Measurements from ENCODE around the gene ITGB7.

Gene ITGB7

DNA sequence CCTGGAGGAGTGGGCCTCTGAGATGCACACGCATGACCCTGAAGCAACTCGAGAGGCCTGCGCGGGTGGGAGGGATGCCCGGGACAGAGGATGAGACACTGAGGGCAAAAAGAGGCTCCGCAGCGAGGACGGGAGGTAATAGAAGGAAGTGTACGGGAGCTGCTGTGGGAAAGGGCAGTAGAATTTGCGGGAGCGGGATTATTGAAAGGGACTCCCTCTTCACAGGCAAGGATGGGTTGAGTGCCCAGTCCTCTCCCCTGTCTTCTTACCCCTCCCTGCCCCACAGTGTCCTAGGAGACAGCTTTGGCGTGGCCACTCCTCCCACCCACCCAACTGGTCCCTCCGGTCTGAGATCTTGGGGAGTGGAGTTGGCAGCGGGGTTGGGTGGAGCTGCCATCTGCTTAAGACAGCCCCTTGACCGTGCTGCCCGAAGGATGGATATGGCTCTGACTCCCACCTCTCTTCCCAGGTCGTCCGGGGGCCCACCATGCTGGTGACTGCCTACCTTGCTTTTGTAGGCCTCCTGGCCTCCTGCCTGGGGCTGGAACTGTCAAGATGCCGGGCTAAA is 45.4 kb upstream of the ITGB7 start:
- peak overlapping the region; percentile 99 for H3K14ac ChIP-seq (ENCODE audit: low read length)
- H3K4me1 ChIP-seq (ENCODE audit: control insufficient read depth in 2 of 2, insufficient read depth in 1 of 2, low read depth in 1 of 2, low read length in 2 of 2) = peaks cover 12% of the 10 kb centered on the region in 2 donors
- H4K91ac ChIP-seq (ENCODE audit: low read depth, low read length, poor library complexity) = no peak overlapping the region
- H2BK5ac ChIP-seq (ENCODE audit: low read length) = peak overlapping the region; percentile 75
- H3K9ac ChIP-seq (ENCODE audit: low read depth, low read length, poor library complexity) = peak overlapping the region; percentile 98
- peak overlapping the region; percentile 76 for H3K4ac ChIP-seq (ENCODE audit: low read length)
- peak overlapping the region; percentile 90 for H2AFZ ChIP-seq (ENCODE audit: low read length)
- H3K27me3 ChIP-seq (ENCODE audit: control insufficient read depth in 3 of 3, insufficient read depth in 3 of 3, low read depth in 1 of 3, low read length in 3 of 3) = peaks cover 0 to 2% (median 0%) of the 10 kb centered on the region in 3 experiments
- H3K36me3 ChIP-seq (replicated peaks in 1 of 2; ENCODE audit: control insufficient read depth in 2 of 2, insufficient read depth in 2 of 2, low read length in 2 of 2) = peaks cover 8 to 9% of the 10 kb centered on the region in 2 donors
- H4K8ac ChIP-seq (ENCODE audit: low read depth, low read length) = peak overlapping the region; percentile 93
- peak overlapping the region; percentile 91 for H3K18ac ChIP-seq (ENCODE audit: low read length)
- peak overlapping the region; percentile 77 to 93 for H3K4me3 ChIP-seq (ENCODE audit: low read length in 2 of 2)
- peak overlapping the region; percentile 55 for H2BK15ac ChIP-seq (ENCODE audit: low read length)
- H2BK12ac ChIP-seq (ENCODE audit: low read length) = no peak overlapping the region
- H3K9me3 ChIP-seq (replicated peaks in 1 of 2; ENCODE audit: control insufficient read depth in 2 of 2, insufficient read depth in 1 of 2, low read depth in 1 of 2, low read length in 2 of 2) = no peaks in the 10 kb centered on the region
- peak overlapping the region; percentile 43 for H3K27ac ChIP-seq (replicated peaks; ENCODE audit: low read length)
- H3K4me2 ChIP-seq (ENCODE audit: insufficient read depth, low read length, poor library complexity, severe bottlenecking) = peak overlapping the region; percentile 91
- no peak for DNase-seq (ENCODE audit: low spot score)
- H3K23ac ChIP-seq (ENCODE audit: low read depth, low read length, poor library complexity) = peak overlapping the region; percentile 97
- H2AK5ac ChIP-seq (ENCODE audit: low read depth, low read length) = peak overlapping the region; percentile 63
- peak overlapping the region; percentile 41 for H2BK120ac ChIP-seq (ENCODE audit: low read depth, low read length)
- peaks cover 7% of the 10 kb centered on the region for H3K79me1 ChIP-seq (ENCODE audit: low read depth, low read length)
- no CpG with 5 or more reads among the region's 19 CpGs for WGBS, 2 donors (ENCODE audit: extremely low coverage in 2 of 2, insufficient read length in 2 of 2, insufficient replicate concordance in 1 of 2)

DNA sequence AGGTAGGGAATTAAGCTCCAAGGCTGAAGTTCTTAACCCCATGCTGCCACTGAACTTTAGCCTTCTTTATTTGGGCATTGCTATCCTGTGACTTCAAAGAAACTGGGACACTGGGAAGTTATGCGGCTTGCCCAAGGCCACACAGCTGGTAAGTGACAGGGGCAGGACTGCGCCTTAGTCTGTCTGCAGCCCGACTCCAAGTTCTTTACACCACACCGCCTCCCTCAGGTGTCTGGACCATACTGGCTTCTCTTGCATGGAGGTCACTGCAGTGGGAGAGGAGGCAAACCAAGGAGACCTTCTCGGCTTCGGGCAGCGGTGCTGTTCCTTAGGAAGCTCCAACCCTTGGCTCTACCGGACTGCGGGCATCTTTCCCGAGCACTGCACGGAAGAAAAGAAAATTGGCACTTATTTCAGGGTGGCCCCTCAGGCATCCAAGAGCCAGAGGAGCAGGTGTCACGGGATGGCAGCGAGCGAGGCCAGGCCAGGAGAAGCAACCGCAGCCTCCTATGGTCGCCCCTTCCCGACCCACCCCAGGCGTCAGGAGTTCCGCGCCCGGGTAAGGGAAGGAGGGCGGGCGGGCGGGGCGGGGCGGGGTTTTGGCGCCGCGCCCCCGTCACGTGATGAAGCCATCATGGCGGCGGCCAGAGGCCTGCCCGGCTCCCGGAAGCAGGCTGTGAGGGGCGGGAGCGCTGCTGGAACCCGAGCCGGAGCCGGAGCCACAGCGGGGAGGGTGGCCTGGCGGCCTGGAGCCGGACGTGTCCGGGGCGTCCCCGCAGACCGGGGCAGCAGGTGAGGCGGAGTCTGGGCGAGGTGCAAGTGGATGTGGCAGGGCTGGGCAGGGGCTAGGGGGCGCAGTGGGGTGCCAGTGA is 44.7 kb upstream of the ITGB7 start:
- H2BK15ac ChIP-seq (ENCODE audit: low read length) = no peak overlapping the region
- H2AK5ac ChIP-seq (ENCODE audit: low read depth, low read length) = peak overlapping the region; percentile 63
- peaks cover 8 to 9% of the 10 kb centered on the region in 2 donors for H3K36me3 ChIP-seq (replicated peaks in 1 of 2; ENCODE audit: control insufficient read depth in 2 of 2, insufficient read depth in 2 of 2, low read length in 2 of 2)
- peaks cover 12% of the 10 kb centered on the region in 2 donors for H3K4me1 ChIP-seq (ENCODE audit: control insufficient read depth in 2 of 2, insufficient read depth in 1 of 2, low read depth in 1 of 2, low read length in 2 of 2)
- H3K18ac ChIP-seq (ENCODE audit: low read length) = peak overlapping the region; percentile 91
- H3K14ac ChIP-seq (ENCODE audit: low read length) = peak overlapping the region; percentile 99
- peak overlapping the region; percentile 97 for H3K23ac ChIP-seq (ENCODE audit: low read depth, low read length, poor library complexity)
- peak overlapping the region; percentile 77 to 93 for H3K4me3 ChIP-seq (ENCODE audit: low read length in 2 of 2)
- H2BK12ac ChIP-seq (ENCODE audit: low read length) = no peak overlapping the region
- no peak overlapping the region for H2BK120ac ChIP-seq (ENCODE audit: low read depth, low read length)
- peak overlapping the region; percentile 91 for H3K4me2 ChIP-seq (ENCODE audit: insufficient read depth, low read length, poor library complexity, severe bottlenecking)
- H3K9me3 ChIP-seq (replicated peaks in 1 of 2; ENCODE audit: control insufficient read depth in 2 of 2, insufficient read depth in 1 of 2, low read depth in 1 of 2, low read length in 2 of 2) = no peaks in the 10 kb centered on the region
- H4K91ac ChIP-seq (ENCODE audit: low read depth, low read length, poor library complexity) = no peak overlapping the region
- peak overlapping the region; percentile 93 for H4K8ac ChIP-seq (ENCODE audit: low read depth, low read length)
- H2AFZ ChIP-seq (ENCODE audit: low read length) = peak overlapping the region; percentile 90
- H3K4ac ChIP-seq (ENCODE audit: low read length) = no peak overlapping the region
- H3K27me3 ChIP-seq (ENCODE audit: control insufficient read depth in 3 of 3, insufficient read depth in 3 of 3, low read depth in 1 of 3, low read length in 3 of 3) = peaks cover 0 to 2% (median 0%) of the 10 kb centered on the region in 3 experiments
- H3K79me1 ChIP-seq (ENCODE audit: low read depth, low read length) = peaks cover 7% of the 10 kb centered on the region
- WGBS, 2 donors (ENCODE audit: extremely low coverage in 2 of 2, insufficient read length in 2 of 2, insufficient replicate concordance in 1 of 2) = no CpG with 5 or more reads among the region's 51 CpGs
- H3K27ac ChIP-seq (replicated peaks; ENCODE audit: low read length) = peak overlapping the region; percentile 43
- DNase-seq (ENCODE audit: low spot score) = peak; percentile 75
- H2BK5ac ChIP-seq (ENCODE audit: low read length) = peak overlapping the region; percentile 75
- peak overlapping the region; percentile 98 for H3K9ac ChIP-seq (ENCODE audit: low read depth, low read length, poor library complexity)

DNA sequence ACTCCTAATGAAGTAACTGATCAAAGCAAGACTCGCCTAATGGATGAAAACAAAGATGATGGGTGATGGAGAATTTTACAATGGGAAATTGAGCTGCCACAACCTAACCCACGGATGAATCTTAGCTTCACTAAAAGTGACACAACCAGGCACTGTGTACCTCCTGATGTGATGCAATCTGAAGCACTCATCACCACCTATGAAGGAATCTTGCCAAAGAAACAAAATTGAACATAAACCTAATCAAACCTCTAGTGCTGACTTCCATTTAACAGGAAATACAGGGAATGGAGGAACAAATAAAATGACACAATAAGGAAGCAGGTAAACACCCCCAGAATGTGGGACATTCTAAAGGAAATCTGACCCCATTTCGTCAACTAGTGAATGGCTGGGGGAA is 38.2 kb upstream of the ITGB7 start:
- Histone ChIP-seq H2AFZ (ENCODE audit: low read length) (no peak overlapping the region), H3K36me3 (replicated peaks in 1 of 2; ENCODE audit: control insufficient read depth in 2 of 2, insufficient read depth in 2 of 2, low read length in 2 of 2) (no peaks in the 10 kb centered on the region), H3K14ac (ENCODE audit: low read length) (no peak overlapping the region), H2BK12ac (ENCODE audit: low read length) (no peak overlapping the region), H3K79me1 (ENCODE audit: low read depth, low read length) (no peaks in the 10 kb centered on the region), H3K4me3 (ENCODE audit: low read length in 2 of 2) (no peak overlapping the region), H3K27ac (replicated peaks; ENCODE audit: low read length) (no peak overlapping the region), H3K9me3 (replicated peaks in 1 of 2; ENCODE audit: control insufficient read depth in 2 of 2, insufficient read depth in 1 of 2, low read depth in 1 of 2, low read length in 2 of 2) (no peaks in the 10 kb centered on the region), H2BK15ac (ENCODE audit: low read length) (no peak overlapping the region), H3K23ac (ENCODE audit: low read depth, low read length, poor library complexity) (no peak overlapping the region), H2AK5ac (ENCODE audit: low read depth, low read length) (no peak overlapping the region), H4K8ac (ENCODE audit: low read depth, low read length) (no peak overlapping the region), H3K27me3 (ENCODE audit: control insufficient read depth in 3 of 3, insufficient read depth in 3 of 3, low read depth in 1 of 3, low read length in 3 of 3) (peaks cover 0 to 5% (median 0%) of the 10 kb centered on the region in 3 experiments), H3K4me2 (ENCODE audit: insufficient read depth, low read length, poor library complexity, severe bottlenecking) (no peak overlapping the region), H3K18ac (ENCODE audit: low read length) (no peak overlapping the region), H2BK5ac (ENCODE audit: low read length) (no peak overlapping the region), H3K4me1 (ENCODE audit: control insufficient read depth in 2 of 2, insufficient read depth in 1 of 2, low read depth in 1 of 2, low read length in 2 of 2) (peaks cover 11% of the 10 kb centered on the region in 2 donors), H3K4ac (ENCODE audit: low read length) (no peak overlapping the region), H2BK120ac (ENCODE audit: low read depth, low read length) (no peak overlapping the region), H4K91ac (ENCODE audit: low read depth, low read length, poor library complexity) (no peak overlapping the region), H3K9ac (ENCODE audit: low read depth, low read length, poor library complexity) (no peak overlapping the region)
- DNase-seq (ENCODE audit: low spot score) = no peak
- WGBS, 2 donors (ENCODE audit: extremely low coverage in 2 of 2, insufficient read length in 2 of 2, insufficient replicate concordance in 1 of 2) = no CpG with 5 or more reads among the region's 3 CpGs

DNA sequence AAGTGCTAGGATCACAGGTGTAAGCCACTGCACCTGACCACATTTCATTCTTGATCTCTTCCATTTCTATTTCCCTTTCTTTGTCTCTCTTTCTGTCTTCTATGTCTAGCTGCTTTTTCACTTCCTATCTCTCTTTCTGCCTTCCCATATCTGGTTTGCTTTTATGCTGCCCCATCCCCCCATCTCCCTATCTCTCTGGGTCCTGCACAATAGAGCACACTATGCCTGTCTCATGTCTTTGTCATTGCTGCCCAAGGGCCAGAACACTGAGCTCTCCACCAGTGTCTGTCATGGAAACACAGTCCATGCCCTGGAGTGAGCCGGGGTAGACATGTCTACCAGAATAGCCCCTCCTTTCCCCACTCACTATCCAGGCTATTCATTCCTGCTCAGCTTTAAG is 37.3 kb upstream of the ITGB7 start:
- Histone ChIP-seq H2BK120ac (ENCODE audit: low read depth, low read length) (no peak overlapping the region), H3K36me3 (replicated peaks in 1 of 2; ENCODE audit: control insufficient read depth in 2 of 2, insufficient read depth in 2 of 2, low read length in 2 of 2) (no peaks in the 10 kb centered on the region), H2BK12ac (ENCODE audit: low read length) (no peak overlapping the region), H3K27me3 (ENCODE audit: control insufficient read depth in 3 of 3, insufficient read depth in 3 of 3, low read depth in 1 of 3, low read length in 3 of 3) (peaks cover 0 to 8% (median 0%) of the 10 kb centered on the region in 3 experiments), H2AK5ac (ENCODE audit: low read depth, low read length) (no peak overlapping the region), H3K4me3 (ENCODE audit: low read length in 2 of 2) (no peak overlapping the region), H3K18ac (ENCODE audit: low read length) (no peak overlapping the region), H3K4me1 (ENCODE audit: control insufficient read depth in 2 of 2, insufficient read depth in 1 of 2, low read depth in 1 of 2, low read length in 2 of 2) (peaks cover 11% of the 10 kb centered on the region in 2 donors), H2BK5ac (ENCODE audit: low read length) (no peak overlapping the region), H3K79me1 (ENCODE audit: low read depth, low read length) (no peaks in the 10 kb centered on the region), H4K91ac (ENCODE audit: low read depth, low read length, poor library complexity) (no peak overlapping the region), H3K23ac (ENCODE audit: low read depth, low read length, poor library complexity) (no peak overlapping the region), H3K4ac (ENCODE audit: low read length) (no peak overlapping the region), H3K9ac (ENCODE audit: low read depth, low read length, poor library complexity) (no peak overlapping the region), H3K27ac (replicated peaks; ENCODE audit: low read length) (no peak overlapping the region), H2BK15ac (ENCODE audit: low read length) (no peak overlapping the region), H4K8ac (ENCODE audit: low read depth, low read length) (no peak overlapping the region), H3K14ac (ENCODE audit: low read length) (no peak overlapping the region), H3K4me2 (ENCODE audit: insufficient read depth, low read length, poor library complexity, severe bottlenecking) (no peak overlapping the region), H3K9me3 (replicated peaks in 1 of 2; ENCODE audit: control insufficient read depth in 2 of 2, insufficient read depth in 1 of 2, low read depth in 1 of 2, low read length in 2 of 2) (no peaks in the 10 kb centered on the region), H2AFZ (ENCODE audit: low read length) (peak overlapping the region; percentile 64)
- WGBS, 2 donors (ENCODE audit: extremely low coverage in 2 of 2, insufficient read length in 2 of 2, insufficient replicate concordance in 1 of 2) = no CpG with 5 or more reads among the region's 1 CpG
- no peak for DNase-seq (ENCODE audit: low spot score)

Measured in neuronal stem cell (in vitro differentiated cells).